ENCODE results near the gene PCDH11Y.
"Not testable (repeated sequence)": the region's sequence is repeated elsewhere in the genome, so short reads cannot be mapped to it uniquely, and the experiment has no call there.

Gene PCDH11Y, protein sequence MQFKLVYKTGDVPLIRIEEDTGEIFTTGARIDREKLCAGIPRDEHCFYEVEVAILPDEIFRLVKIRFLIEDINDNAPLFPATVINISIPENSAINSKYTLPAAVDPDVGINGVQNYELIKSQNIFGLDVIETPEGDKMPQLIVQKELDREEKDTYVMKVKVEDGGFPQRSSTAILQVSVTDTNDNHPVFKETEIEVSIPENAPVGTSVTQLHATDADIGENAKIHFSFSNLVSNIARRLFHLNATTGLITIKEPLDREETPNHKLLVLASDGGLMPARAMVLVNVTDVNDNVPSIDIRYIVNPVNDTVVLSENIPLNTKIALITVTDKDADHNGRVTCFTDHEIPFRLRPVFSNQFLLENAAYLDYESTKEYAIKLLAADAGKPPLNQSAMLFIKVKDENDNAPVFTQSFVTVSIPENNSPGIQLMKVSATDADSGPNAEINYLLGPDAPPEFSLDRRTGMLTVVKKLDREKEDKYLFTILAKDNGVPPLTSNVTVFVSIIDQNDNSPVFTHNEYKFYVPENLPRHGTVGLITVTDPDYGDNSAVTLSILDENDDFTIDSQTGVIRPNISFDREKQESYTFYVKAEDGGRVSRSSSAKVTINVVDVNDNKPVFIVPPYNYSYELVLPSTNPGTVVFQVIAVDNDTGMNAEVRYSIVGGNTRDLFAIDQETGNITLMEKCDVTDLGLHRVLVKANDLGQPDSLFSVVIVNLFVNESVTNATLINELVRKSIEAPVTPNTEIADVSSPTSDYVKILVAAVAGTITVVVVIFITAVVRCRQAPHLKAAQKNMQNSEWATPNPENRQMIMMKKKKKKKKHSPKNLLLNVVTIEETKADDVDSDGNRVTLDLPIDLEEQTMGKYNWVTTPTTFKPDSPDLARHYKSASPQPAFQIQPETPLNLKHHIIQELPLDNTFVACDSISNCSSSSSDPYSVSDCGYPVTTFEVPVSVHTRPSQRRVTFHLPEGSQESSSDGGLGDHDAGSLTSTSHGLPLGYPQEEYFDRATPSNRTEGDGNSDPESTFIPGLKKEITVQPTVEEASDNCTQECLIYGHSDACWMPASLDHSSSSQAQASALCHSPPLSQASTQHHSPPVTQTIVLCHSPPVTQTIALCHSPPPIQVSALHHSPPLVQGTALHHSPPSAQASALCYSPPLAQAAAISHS (N-terminal part only)

DNA sequence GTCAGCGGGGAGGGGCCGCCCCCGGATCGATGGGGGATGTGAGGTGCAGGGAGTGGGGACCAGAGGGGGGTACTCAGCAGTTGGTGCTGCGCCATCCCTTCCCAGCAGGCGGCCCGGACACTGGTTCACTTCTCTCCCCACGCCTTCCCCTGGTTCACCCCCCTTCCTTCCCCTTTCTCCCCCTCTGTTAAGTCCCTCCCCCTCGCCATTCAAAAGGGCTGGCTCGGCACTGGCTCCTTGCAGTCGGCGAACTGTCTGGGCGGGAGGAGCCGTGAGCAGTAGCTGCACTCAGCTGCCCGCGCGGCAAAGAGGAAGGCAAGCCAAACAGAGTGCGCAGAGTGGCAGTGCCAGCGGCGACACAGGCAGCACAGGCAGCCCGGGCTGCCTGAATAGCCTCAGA is at the start of gene PCDH11Y:
PCDH11Y (plus strand) TSS at position 240 of the 400 bp plus-strand sequence. CDS start 56,804 bp downstream, outside the sequence.
- not testable (repeated sequence) for DNase-seq

DNA sequence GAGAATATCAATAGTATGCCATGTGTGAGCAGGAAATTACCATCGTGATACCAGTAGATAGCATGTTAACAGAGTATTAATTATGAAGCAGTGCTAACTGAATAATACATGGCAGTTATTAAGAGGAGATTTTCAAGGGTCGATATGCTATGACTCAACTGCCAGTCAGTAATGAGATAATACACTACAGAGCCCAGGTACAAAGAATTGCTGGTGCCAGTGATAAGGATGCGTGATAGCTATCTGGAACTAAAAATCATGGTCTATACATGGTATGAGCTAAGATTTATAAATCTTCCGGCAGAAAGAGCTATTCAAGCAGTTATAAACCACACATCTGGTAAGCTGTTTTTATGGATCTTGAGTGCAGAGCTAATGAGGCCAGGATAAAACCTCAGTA is 32.2 kb upstream of the PCDH11Y start:
- DNase-seq, result not testable (repeated sequence)

DNA sequence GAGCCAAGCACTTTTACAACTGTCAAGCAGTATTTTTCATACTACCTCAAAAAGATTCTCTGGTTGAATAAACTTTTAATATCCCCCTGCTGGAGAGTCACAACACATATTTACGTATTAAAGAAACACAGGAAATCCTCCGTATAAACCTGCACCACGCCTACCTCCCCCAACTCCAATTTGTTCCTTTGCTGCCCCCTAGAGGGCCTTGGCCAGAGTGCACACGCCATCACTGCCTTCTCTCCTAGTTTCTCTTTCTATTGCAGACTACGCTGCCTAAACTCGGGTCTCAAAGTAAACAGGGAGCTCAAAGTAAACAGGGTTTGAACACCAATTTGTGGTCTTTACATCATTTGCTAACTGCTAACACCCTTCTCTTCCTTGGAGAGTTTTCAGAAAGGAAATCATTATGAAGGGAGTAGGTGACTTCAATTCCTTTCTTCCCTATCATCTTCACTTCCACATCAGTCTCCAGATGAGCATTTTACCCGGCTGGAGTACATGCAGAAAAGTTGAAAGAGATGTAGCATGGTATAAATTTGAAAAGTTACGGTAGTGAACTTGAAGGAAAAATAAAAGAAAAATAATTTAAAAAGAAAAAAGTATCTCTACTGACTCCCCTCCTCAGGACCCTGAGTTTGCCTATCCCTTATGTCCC is 8.2 kb upstream of the PCDH11Y start:
- not testable (repeated sequence) for DNase-seq

DNA sequence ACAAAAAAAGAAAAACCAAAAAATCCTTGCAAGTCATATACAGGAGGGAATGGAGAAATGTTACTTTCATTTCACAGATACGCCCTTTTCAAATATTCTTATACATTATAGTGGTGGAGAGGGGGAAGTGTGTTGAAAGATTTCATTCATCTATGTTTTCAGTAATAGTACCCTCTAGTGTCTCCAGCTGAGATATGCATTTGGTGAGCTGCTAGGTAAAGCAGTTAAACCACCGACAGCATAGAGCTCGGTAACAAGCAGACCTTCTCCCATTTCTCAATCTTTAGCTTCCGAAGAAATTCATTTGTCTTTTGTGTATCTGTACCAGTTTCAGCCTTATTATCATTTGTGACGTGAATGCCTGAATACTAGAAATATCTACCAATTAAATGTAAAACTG is 5.2 kb upstream of the PCDH11Y start:
- DNase-seq, result not testable (repeated sequence)

DNA sequence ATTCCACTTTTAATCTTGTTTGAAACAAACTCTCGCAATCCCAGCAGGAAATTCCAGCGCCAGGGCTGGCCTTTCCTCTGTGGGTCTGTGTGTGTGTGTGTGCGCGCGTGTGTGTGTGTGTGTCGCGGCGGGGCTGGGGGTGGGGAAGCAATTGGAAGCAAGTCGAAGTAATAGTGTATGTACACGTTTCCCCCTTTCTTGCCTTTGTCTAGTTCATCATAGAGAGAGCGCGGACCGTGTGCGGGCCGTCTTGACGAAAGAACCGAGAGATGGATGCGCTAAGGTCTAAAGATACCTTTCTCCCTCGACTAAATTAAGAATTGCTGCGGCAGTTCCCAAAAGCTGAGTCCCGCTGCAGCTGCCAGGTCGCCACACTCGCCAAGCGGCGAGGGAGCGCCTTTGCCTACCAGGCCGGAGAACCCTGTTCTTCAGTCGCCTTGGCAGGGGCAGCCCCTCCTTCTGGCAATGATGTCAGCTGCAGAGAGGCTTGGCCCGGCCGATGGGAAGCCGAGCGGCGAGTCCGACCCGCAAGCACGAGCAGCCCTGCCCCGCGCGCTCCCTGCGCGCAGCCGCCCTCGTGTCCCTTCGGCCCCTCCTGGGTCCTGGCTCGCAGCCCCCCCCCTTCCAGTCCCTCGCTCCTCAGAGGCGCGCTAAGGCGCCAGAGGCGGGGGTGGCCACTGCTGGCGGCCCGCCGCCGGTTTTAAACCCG is 2.5 kb downstream of the PCDH11Y start:
- not testable (repeated sequence) for DNase-seq

DNA sequence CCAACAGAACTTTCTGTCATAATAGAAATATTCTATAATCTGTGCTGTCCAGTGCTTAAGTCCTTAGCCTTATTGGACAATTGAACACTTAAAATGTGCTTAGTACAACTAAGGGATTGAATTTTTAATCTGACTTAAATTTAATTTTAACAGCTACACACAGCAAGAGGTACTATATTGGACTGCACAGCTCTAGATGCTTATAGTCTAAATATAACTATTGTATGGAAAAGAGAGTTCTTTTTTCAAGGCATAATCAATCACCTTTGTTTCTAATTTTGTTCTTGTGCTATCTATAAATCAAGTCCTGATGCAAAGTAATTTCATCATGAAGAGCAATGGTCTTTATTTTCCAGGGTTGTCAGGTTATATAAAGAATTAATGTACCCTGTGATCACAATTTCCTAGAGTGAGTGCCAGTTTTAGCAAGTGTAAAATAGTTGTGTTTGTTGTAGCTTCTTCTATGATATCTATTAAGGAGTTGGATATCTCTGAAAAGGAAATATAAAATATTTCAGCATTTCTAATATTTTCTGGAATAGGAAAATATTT is 39.0 kb downstream of the PCDH11Y start:
- not testable (repeated sequence) for DNase-seq

DNA sequence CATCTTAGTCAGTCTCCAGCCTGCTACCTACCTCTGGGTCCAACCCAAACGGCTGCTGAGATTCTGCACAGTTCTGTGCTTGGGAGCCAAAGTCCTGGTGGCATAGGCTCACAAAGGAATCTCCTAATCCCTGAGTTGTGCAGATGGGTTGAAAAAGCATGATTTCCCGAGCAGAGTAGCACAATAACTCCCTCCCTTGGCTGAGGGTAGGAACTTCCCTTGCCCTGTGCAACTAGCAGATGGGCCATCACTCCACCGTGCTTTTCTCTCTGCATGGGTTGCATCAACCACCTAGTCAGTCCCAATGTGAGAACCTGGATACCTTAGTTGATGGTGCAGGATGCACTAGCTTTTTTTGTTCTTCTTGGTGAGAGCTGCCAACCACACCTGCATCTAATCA is 82.9 kb downstream of the PCDH11Y start:
- not testable (repeated sequence) for DNase-seq

DNA sequence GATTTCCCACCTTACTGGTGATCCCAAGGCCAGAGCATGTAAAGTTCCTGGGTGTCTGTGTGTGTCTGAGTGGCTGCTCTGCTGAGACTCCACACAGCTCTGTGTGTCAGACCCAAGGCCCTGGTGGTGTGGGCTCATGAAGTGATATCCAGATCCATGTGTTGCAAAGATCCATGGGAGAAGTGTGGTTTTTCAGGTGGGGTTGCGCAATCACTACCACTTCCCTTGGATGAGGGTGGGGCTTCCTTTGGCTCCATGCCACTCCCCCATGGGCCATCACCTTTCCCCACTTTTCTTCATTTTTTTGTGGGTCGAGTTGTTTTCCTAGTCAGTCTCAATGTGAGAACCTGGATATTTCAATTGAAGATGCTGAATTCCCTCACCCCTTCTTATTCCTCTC is 182.9 kb downstream of the PCDH11Y start:
- DNase-seq, result not testable (repeated sequence)

DNA sequence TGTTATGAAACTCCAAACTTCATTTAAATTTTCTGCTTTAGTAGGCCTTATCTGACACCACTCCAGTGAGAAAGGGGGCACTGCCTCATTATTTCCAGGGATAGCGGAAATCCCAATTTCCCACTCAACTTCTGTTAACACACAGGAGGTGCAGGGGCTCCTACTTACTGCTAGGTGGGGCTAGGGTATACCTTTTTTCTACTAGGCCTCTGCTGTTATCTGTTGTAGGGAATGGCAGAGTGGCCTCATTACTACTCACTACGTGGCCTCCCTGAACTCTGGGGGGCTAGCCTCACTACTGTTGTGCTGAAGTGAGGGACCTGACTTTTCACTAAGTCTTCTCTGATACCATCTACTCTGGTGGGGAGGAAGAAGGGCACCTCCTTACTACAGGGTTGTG is 215.0 kb downstream of the PCDH11Y start:
- not testable (repeated sequence) for DNase-seq

DNA sequence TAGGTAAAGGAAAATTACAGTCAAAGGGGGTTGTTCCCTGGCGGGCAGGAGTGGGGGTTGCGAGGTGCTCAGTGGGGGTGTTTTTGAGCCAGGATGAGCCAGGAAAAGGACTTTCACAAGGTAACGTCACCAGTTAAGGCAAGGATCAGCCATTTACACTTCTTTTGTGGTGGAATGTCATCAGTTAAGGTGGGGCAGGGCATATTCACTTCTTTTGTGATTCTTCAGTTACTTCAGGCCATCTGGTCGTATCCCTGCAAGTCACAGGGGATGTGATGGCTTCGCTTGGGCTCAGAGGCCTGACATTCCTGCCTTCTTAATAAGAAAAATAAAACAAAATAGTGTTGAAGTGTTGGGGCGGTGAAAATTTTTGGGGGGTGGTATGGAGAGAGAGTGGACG is 324.8 kb downstream of the PCDH11Y start:
- not testable (repeated sequence) for DNase-seq

DNA sequence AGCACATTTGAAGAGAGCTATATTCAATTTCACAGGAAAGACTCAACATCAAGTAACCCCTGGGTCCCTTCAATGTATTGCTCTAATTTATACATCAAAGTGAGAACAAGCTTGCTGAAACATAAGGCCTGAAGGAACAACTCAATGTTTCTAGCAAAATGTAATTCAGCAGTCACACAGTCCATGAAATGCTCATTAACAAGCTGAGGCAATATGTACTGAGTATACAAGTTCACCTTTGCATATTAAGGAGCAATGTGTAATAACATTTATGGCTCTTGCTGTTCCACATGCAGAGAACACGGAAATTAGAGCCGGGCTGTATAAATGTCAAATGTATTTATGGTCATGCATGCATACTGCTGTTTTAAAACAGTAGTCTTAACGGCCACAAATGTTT is 342.1 kb downstream of the PCDH11Y start:
- not testable (repeated sequence) for DNase-seq

DNA sequence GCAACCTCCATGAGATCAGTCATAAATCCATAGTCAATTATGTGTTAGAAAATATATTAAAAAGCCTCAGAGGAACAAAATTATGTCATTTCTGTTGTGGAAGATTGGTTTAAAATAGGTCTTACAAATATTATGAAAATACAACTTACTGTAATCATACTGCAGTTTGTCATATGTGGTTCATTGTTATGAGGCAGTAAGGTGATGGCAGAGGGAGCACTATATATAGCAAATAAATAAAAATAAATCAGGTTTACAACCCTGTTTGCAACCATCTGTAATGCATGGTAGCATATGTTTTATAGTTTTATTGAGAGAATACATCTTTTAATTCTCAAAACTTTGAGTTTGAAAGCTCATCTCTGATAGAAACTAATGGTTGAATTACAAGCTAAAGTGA is 543.6 kb downstream of the PCDH11Y start:
- not testable (repeated sequence) for DNase-seq

DNA sequence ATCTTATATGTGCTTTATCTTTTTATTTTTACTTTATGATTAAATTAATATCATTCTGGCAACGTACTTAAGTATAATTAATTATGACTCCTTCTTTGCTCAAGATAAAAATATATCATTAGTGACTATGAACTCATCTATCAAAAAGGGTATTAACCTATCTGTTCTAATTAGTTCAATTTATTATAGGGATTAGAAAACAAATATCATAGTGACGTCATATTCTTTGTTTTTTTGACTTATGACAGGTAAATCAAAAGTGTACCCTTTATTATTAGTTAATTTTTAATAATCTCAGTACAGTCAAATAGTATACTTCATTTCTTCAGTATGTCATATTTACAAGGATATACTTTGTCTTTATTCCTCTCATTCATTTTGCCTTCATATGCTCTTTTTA is 638.5 kb downstream of the PCDH11Y start:
- DNase-seq, result not testable (repeated sequence)

DNA sequence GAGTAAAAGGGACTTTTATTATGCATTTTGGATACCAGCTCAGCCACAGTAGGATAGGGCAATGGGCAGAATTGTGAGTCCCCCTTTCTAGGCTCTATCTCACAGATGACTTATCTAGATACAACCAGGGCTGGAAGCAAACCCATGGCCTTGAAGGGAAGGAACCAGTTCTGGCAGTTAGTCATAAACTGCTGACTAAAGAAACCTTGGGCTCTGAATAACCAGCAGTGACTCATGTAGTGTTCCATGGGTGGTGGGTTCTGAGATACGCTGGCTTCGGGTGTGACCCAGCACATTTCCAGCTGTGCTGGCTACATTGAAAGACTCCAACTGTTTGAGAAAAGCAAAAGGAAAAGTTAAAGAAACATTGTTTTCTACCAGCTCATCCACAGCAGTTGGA is 679.2 kb downstream of the PCDH11Y start:
- not testable (repeated sequence) for DNase-seq

DNA sequence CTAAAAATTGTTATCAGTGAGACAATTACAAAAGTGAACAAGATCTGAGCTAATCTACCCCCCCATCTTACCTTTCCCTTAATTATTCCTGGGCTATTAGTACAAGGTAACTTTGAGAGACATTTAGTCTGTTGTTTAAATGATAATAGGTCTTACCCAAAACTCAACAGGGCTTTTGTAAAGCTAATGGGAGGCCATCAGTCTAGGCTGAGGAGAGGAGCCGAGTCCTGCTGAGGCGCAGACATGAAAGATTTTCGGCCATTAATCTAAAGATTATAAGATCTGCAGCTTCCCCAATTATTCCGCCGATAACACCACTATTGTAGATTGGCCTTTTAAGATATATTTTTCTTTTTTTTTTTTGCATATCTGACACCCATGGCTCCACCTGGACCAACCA is 708.6 kb downstream of the PCDH11Y start:
- not testable (repeated sequence) for DNase-seq

DNA sequence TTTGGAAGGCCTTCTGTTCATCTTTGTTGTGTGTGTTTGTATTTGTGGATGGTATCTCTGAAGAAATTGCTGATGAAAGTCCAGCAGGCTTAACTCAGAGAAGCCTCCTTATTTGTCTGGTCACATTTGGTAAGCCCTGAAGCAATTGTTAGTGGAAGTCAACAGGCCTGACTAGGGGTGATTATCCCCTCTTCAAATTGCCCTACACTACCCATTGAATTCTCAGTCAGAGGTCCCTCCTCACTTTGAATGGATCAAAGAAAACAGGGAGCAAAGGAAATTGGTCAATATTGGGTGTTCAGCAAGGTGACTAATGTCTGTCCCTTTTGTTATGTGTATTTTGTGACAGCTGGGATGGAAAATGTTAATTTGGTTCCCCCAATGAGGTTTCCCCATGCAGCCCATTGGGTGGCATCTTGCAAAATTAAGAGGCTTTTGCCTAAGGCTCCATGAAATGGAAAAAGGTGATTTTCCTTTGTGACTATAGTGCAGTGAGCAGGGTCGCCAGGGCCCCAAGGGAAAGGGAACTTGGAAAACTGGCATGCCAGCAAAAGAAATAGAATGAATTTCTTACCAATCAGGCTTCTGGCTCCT is 709.8 kb downstream of the PCDH11Y start:
- not testable (repeated sequence) for DNase-seq

DNA sequence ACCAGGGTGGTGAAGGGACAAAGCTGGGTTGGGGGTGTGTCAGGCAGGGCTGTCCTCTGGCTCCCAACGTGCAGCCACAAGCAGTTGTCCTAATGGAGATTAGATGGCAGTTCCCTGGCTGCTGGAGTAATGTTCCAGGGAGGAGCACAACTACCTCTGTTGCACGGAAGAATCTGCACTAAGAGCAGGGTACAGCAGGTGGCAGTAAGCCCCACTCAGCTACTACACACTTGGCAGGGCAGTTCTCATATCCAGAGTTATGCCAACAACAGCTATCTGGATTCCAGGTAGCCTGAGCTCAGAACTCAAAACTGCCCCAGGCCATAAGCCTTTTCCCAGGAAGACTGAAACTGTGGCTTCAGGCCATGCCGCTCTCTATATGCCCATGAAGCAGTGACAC is 761.3 kb downstream of the PCDH11Y start:
- DNase-seq, result not testable (repeated sequence)

DNA sequence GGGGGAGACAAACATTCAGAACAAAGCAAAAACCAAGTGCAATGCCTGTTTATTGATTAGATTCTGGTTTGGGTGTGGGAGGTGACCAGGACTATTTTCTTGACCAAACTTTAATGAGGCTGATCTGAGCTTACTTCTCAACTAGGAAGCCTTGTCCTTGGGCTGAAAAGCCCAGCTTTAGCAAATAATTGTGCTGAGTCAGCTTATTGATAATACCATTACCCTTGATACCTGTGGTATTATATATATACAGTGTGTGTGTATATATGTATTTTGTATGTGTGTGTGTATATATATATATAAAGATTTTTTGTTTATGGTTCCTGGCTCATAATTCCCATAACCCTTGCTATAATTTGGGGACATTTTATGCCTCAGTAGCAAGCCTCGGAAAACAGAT is 776.4 kb downstream of the PCDH11Y start:
- not testable (repeated sequence) for DNase-seq
